ENCODE data around the gene LRRC4B. TPM values are rescaled to one million over a fixed set of nuclear protein-coding genes. Genes with fewer than 3 reads are reported as not detected.

The LRRC4B gene
- total and polyA plus RNA-seq, 2 of the 13 experiments (the other 11 are each of a cell fraction or from before 2014, with no cell fraction given) = not detected

- no peak for TF ChIP-seq ZNF512 (CRISPR knock-in tag; IDR thresholded peaks at IDR 0.05)
- no peak for TF ChIP-seq ZBTB4 (CRISPR knock-in tag; IDR thresholded peaks at IDR 0.05; ENCODE audit: borderline replicate concordance)
- TF ChIP-seq GABPA (IDR thresholded peaks at IDR 0.05; ENCODE audit: low read depth, low read length) = peak; percentile 76
- peak; percentile 92 for TF ChIP-seq GABPA (CRISPR knock-in tag; IDR thresholded peaks at IDR 0.05; ENCODE audit: low read depth)
- TF ChIP-seq AGO2 (optimal IDR thresholded peaks at IDR 0.05; ENCODE audit: low read depth, low read length) = peak; percentile 57
- no peak for TF ChIP-seq ZBTB1 (CRISPR knock-in tag; IDR thresholded peaks at IDR 0.05; ENCODE audit: borderline replicate concordance)
- TF ChIP-seq MXD3 (CRISPR knock-in tag; IDR thresholded peaks at IDR 0.05) = 0 out of 2 replicates have a peak, but pooled peaks have one; percentile 60
- 0 out of 2 replicates have a peak, but pooled peaks have one; percentile 49 for TF ChIP-seq ZNF235 (CRISPR knock-in tag; IDR thresholded peaks at IDR 0.05; ENCODE audit: borderline replicate concordance)
- TF ChIP-seq ZNF205 (CRISPR knock-in tag; IDR thresholded peaks at IDR 0.05) = no peak
- peak; percentile 78 for TF ChIP-seq MAX (IDR thresholded peaks at IDR 0.05)
- TF ChIP-seq HNRNPUL1 (IDR thresholded peaks at IDR 0.05; ENCODE audit: low read depth, low read length) = no peak
- no peak for TF ChIP-seq SATB2 (CRISPR knock-in tag; IDR thresholded peaks at IDR 0.05)
- TF ChIP-seq RNF219 (CRISPR knock-in tag; IDR thresholded peaks at IDR 0.05) = no peak
- no peak for TF ChIP-seq ZSCAN31 (CRISPR knock-in tag; IDR thresholded peaks at IDR 0.05; ENCODE audit: low read depth)
- TF ChIP-seq BHLHE40 (IDR thresholded peaks at IDR 0.05; ENCODE audit: low read length) = no peak
- no peak for TF ChIP-seq ZIK1 (CRISPR knock-in tag; IDR thresholded peaks at IDR 0.05; ENCODE audit: borderline replicate concordance, low read depth)
Measured at GRCh38 chr19:50511069-50511822, 57.0 kb downstream of the LRRC4B start, which contains the start of gene JOSD2 (continued).

All from HepG2 (cell line).